Measurements from ENCODE around the gene YWHAH.

The YWHAH gene

GRCh38 chr22:31944700-31945442, 536 bp downstream of the YWHAH start:
- DNase-seq (ENCODE audit: low read depth in 1 of 2, low spot score in 1 of 2), result no peak
- TF ChIP-seq CTCF (IDR thresholded peaks at IDR 0.05; ENCODE audit: insufficient read depth, low read length) (no peak), POLR2AphosphoS5 (IDR thresholded peaks at IDR 0.05; ENCODE audit: low read depth) (no peak), GABPA (IDR thresholded peaks at IDR 0.05; ENCODE audit: low read depth) (no peak), REST (IDR thresholded peaks at IDR 0.05; ENCODE audit: insufficient replicate concordance, low read depth) (no peak), SPI1 (IDR thresholded peaks at IDR 0.05; ENCODE audit: borderline replicate concordance, low read depth) (no peak)
- Histone ChIP-seq H3K27me3 (ENCODE audit: insufficient read depth, poor library complexity, severe bottlenecking) (no peaks in the 10 kb centered on the region), H3K4me3 (replicated peaks; ENCODE audit: insufficient read depth, low read length) (peak overlapping the region; percentile 95), H3K27ac (replicated peaks) (peak overlapping the region; percentile 94)

GRCh38 chr22:31945443-31945855, 1.1 kb downstream of the YWHAH start:
- Histone ChIP-seq H3K4me3 (replicated peaks; ENCODE audit: insufficient read depth, low read length) (peak overlapping the region; percentile 95), H3K27me3 (ENCODE audit: insufficient read depth, poor library complexity, severe bottlenecking) (no peaks in the 10 kb centered on the region), H3K27ac (replicated peaks) (peak overlapping the region; percentile 94)
- TF ChIP-seq GABPA (IDR thresholded peaks at IDR 0.05; ENCODE audit: low read depth) (no peak), CTCF (IDR thresholded peaks at IDR 0.05; ENCODE audit: insufficient read depth, low read length) (no peak), SPI1 (IDR thresholded peaks at IDR 0.05; ENCODE audit: borderline replicate concordance, low read depth) (no peak), POLR2AphosphoS5 (IDR thresholded peaks at IDR 0.05; ENCODE audit: low read depth) (no peak), REST (IDR thresholded peaks at IDR 0.05; ENCODE audit: insufficient replicate concordance, low read depth) (no peak)
- no peak for DNase-seq (ENCODE audit: low read depth in 1 of 2, low spot score in 1 of 2)

- Histone ChIP-seq H3K4me3 (replicated peaks; ENCODE audit: insufficient read depth, low read length) (peak overlapping the region; percentile 95), H3K27me3 (ENCODE audit: insufficient read depth, poor library complexity, severe bottlenecking) (no peaks in the 10 kb centered on the region), H3K27ac (replicated peaks) (peak overlapping the region; percentile 94)
- peak; percentile 31 to 39 for DNase-seq (ENCODE audit: low read depth in 1 of 2, low spot score in 1 of 2)
- TF ChIP-seq SPI1 (IDR thresholded peaks at IDR 0.05; ENCODE audit: borderline replicate concordance, low read depth), result no peak
- 0 out of 2 replicates have a peak, but pooled peaks have one; percentile 37 for TF ChIP-seq POLR2AphosphoS5 (IDR thresholded peaks at IDR 0.05; ENCODE audit: low read depth)
- TF ChIP-seq GABPA (IDR thresholded peaks at IDR 0.05; ENCODE audit: low read depth), result no peak
- TF ChIP-seq CTCF (IDR thresholded peaks at IDR 0.05; ENCODE audit: insufficient read depth, low read length), result no peak
Observed at GRCh38 chr22:31945971-31946680, 1.8 kb downstream of the YWHAH start.

Measured in HL-60 (cell line).